KMS-11 (cell line): ENCODE results near the gene TOB1.

Experiments
- H2AFZ ChIP-seq: fragments of 200-600 bp; sonication (generic); 2 replicates; pipeline ENCODE4 v1.6.1; 2016; ENCODE audit warnings: antibody characterized with exemption, mixed run types, low read depth
- H3K27ac ChIP-seq: fragments of 200-600 bp; sonication (generic); 2 replicates; pipeline ENCODE4 v1.6.1; 2016; ENCODE audit warnings: mild to moderate bottlenecking, mixed run types
- H3K27me3 ChIP-seq: fragments of 200-600 bp; sonication (generic); 2 replicates; pipeline ENCODE4 v1.6.1; 2017; ENCODE audit warnings: mild to moderate bottlenecking, low read depth, mixed run types, moderate library complexity; ENCODE audit not compliant: insufficient read depth
- H3K36me3 ChIP-seq: fragments of 200-600 bp; sonication (generic); 2 replicates; pipeline ENCODE4 v1.6.1; 2017; ENCODE audit warnings: mild to moderate bottlenecking, mixed run types; ENCODE audit not compliant: insufficient read depth
- H3K4me1 ChIP-seq: fragments of 200-600 bp; sonication (generic); 2 replicates; pipeline ENCODE4 v1.6.1; 2016; ENCODE audit warnings: mild to moderate bottlenecking, low read depth, mixed run types; ENCODE audit not compliant: poor library complexity, severe bottlenecking
- H3K4me2 ChIP-seq: fragments of 200-600 bp; sonication (generic); 2 replicates; pipeline ENCODE4 v1.7.0; 2016; ENCODE audit warnings: mild to moderate bottlenecking, mixed run types
- H3K4me3 ChIP-seq: fragments of 200-600 bp; sonication (generic); IDR thresholded peaks from 2 replicates; pipeline ENCODE4 v1.6.1; 2017; ENCODE audit warnings: low read depth, low read length, mixed read lengths; ENCODE audit not compliant: insufficient read depth
- H3K79me2 ChIP-seq: fragments of 200-600 bp; sonication (generic); 2 replicates; pipeline ENCODE4 v1.6.1; 2016; ENCODE audit warnings: low read depth, mixed run types; ENCODE audit not compliant: insufficient read depth
- H3K9ac ChIP-seq: fragments of 200-600 bp; sonication (generic); 2 replicates; pipeline ENCODE4 v1.6.1; 2016; ENCODE audit warnings: mild to moderate bottlenecking, mixed run types
- H4K20me1 ChIP-seq: fragments of 200-600 bp; sonication (generic); 2 replicates; pipeline ENCODE4 v1.6.1; 2016; ENCODE audit warnings: mild to moderate bottlenecking, mixed run types; ENCODE audit not compliant: insufficient read depth
- CTCF ChIP-seq: fragments of 200-600 bp; sonication (generic); conservative IDR thresholded peaks from 2 replicates; pipeline ENCODE4 v1.6.1; 2017; ENCODE audit warnings: low read depth, mild to moderate bottlenecking, antibody characterized with exemption, low read length, moderate library complexity, mixed read lengths

The TOB1 gene

GRCh38 chr17:50890675-50891516, 24.7 kb upstream of the TOB1 start:
- TF ChIP-seq CTCF: no peak
- Histone ChIP-seq H3K27ac (no peak overlapping the region), H4K20me1 (no peaks in the 10 kb centered on the region), H3K79me2 (no peaks in the 10 kb centered on the region), H3K9ac (no peak overlapping the region), H3K4me2 (no peak overlapping the region), H3K27me3 (no peaks in the 10 kb centered on the region), H3K36me3 (no peaks in the 10 kb centered on the region), H3K4me3 (no peak overlapping the region), H3K4me1 (no peaks in the 10 kb centered on the region), H2AFZ (no peak overlapping the region)

GRCh38 chr17:50889528-50890118, 23.5 kb upstream of the TOB1 start:
- no peaks in the 10 kb centered on the region for H3K79me2 ChIP-seq
- no peak overlapping the region for H3K27ac ChIP-seq
- H3K4me2 ChIP-seq: no peak overlapping the region
- no peaks in the 10 kb centered on the region for H4K20me1 ChIP-seq
- H3K4me3 ChIP-seq: no peak overlapping the region
- TF ChIP-seq CTCF: no peak
- H3K27me3 ChIP-seq: no peaks in the 10 kb centered on the region
- H3K36me3 ChIP-seq: no peaks in the 10 kb centered on the region
- no peak overlapping the region for H3K9ac ChIP-seq
- H2AFZ ChIP-seq: no peak overlapping the region
- no peaks in the 10 kb centered on the region for H3K4me1 ChIP-seq

GRCh38 chr17:50887705-50888245, 21.6 kb upstream of the TOB1 start:
- Histone ChIP-seq H3K4me3 (no peak overlapping the region), H2AFZ (no peak overlapping the region), H3K4me2 (no peak overlapping the region; the same call in 1 of the 2 replicates), H3K4me1 (no peaks in the 10 kb centered on the region), H3K9ac (no peak overlapping the region), H4K20me1 (no peaks in the 10 kb centered on the region), H3K27ac (no peak overlapping the region), H3K27me3 (no peaks in the 10 kb centered on the region), H3K79me2 (no peaks in the 10 kb centered on the region), H3K36me3 (no peaks in the 10 kb centered on the region)
- TF ChIP-seq CTCF: no peak

GRCh38 chr17:50884439-50885311, 18.5 kb upstream of the TOB1 start:
- Histone ChIP-seq H3K36me3 (no peaks in the 10 kb centered on the region), H3K27ac (no peak overlapping the region), H3K79me2 (no peaks in the 10 kb centered on the region), H3K27me3 (no peaks in the 10 kb centered on the region), H2AFZ (no peak overlapping the region), H4K20me1 (no peaks in the 10 kb centered on the region), H3K4me3 (no peak overlapping the region), H3K4me2 (no peak overlapping the region), H3K9ac (no peak overlapping the region), H3K4me1 (no peaks in the 10 kb centered on the region)
- TF ChIP-seq CTCF: no peak
